ENCODE measurements around the gene TLE4.

DNA sequence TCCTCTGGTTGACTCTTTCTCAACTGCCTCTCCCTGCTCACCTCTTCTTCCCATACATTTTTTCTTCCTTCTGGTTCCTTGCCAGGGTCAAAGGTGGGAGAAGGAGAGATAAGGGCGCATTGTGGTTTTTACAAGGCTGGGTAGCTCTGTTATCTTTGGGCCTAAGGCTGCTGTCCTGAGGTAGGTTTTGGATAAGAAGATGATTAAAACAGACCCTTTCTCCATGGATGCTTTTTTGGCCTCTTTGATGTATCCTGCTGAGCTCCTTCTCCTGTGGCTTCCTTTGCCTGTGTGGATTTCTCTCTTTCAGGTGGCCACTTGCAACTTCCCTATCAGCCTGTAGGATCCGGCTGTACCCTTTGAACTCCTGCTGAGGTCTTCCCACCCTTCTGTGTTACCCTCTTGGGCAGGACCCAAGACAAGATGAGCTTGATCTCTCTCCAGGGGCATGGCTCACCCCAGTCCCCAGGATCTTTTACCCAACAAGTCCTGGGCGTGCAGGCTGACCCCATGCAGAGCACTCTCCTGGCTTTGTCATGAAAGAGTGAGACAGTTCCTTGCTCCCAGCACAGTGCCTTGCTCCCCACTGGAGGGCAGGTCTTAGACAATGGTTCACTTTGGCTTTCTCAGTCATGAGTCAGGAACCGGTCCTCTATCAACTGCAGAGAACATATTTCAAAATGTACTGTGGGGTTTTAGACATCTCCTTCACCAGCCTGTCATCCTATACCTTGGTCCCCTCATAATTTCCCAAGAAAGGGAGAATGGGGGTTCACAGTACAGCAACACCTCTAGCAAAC, 197.9 kb downstream of the TLE4 start:
- TF ChIP-seq, protein P1, sequence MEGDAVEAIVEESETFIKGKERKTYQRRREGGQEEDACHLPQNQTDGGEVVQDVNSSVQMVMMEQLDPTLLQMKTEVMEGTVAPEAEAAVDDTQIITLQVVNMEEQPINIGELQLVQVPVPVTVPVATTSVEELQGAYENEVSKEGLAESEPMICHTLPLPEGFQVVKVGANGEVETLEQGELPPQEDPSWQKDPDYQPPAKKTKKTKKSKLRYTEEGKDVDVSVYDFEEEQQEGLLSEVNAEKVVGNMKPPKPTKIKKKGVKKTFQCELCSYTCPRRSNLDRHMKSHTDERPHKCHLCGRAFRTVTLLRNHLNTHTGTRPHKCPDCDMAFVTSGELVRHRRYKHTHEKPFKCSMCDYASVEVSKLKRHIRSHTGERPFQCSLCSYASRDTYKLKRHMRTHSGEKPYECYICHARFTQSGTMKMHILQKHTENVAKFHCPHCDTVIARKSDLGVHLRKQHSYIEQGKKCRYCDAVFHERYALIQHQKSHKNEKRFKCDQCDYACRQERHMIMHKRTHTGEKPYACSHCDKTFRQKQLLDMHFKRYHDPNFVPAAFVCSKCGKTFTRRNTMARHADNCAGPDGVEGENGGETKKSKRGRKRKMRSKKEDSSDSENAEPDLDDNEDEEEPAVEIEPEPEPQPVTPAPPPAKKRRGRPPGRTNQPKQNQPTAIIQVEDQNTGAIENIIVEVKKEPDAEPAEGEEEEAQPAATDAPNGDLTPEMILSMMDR (IDR thresholded peaks at IDR 0.05; ENCODE audit: low read depth, low read length): no peak
- TF ChIP-seq, protein P2, sequence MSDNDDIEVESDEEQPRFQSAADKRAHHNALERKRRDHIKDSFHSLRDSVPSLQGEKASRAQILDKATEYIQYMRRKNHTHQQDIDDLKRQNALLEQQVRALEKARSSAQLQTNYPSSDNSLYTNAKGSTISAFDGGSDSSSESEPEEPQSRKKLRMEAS (IDR thresholded peaks at IDR 0.05; ENCODE audit: low read depth, low read length): no peak
- TF ChIP-seq POLR2A (IDR thresholded peaks at IDR 0.05; ENCODE audit: extremely low read depth, insufficient read length): no peak
